OCI-LY3 (cell line): ENCODE measurements around the gene DDX60.

ENCODE experiments used
- H2AFZ ChIP-seq: fragments of 200-600, 300-600 bp; shearing (Covaris generic); 2 replicates; pipeline ENCODE4 v1.6.0; 2014; ENCODE audit warnings: antibody characterized with exemption, low read depth, low read length
- H3K27ac ChIP-seq: fragments of 200-600, 300-600 bp; sonication (generic); 2 replicates; pipeline ENCODE4 v1.5.1; 2014; ENCODE audit warnings: mild to moderate bottlenecking, low read length, moderate library complexity, mixed read lengths
- H3K27me3 ChIP-seq: fragments of 200-600, 300-600 bp; sonication (generic); 2 replicates; pipeline ENCODE4 v1.6.1; 2014; ENCODE audit warnings: low read depth, low read length, mixed read lengths
- H3K36me3 ChIP-seq: fragments of 200-600, 300-600 bp; sonication (generic); replicated peaks from 2 replicates; pipeline ENCODE3; 2014; ENCODE audit warnings: low read depth, low read length, mixed read lengths
- H3K4me1 ChIP-seq: fragments of 300-600, 200-600 bp; sonication (generic); 2 replicates; pipeline ENCODE4 v1.6.1; 2014; ENCODE audit warnings: low read length, mixed read lengths
- H3K4me2 ChIP-seq: fragments of 200-600, 300-600 bp; sonication (generic); 2 replicates; pipeline ENCODE4 v1.6.1; 2014; ENCODE audit warnings: low read length, mixed read lengths
- H3K4me3 ChIP-seq: fragments of 300-600, 200-600 bp; sonication (generic); 2 replicates; pipeline ENCODE4 v1.5.1; 2014; ENCODE audit warnings: antibody characterized with exemption, mild to moderate bottlenecking, low read length, moderate library complexity
- H3K79me2 ChIP-seq: fragments of 300-600, 200-600 bp; shearing (Covaris generic); 2 replicates; pipeline ENCODE4 v1.6.1; 2014; ENCODE audit warnings: mild to moderate bottlenecking, low read length, mixed read lengths
- H3K9ac ChIP-seq: fragments of 300-600, 200-600 bp; shearing (Covaris generic); 2 replicates; pipeline ENCODE4 v1.6.0; 2014; ENCODE audit warnings: mild to moderate bottlenecking, low read length, moderate library complexity
- H3K9me3 ChIP-seq: fragments of 200-600, 300-600 bp; shearing (Covaris generic); 2 replicates; pipeline ENCODE4 v1.6.1; 2014; ENCODE audit warnings: low read length, mixed read lengths; ENCODE audit not compliant: insufficient read depth
- H4K20me1 ChIP-seq: fragments of 200-600, 300-600 bp; sonication (generic); 2 replicates; pipeline ENCODE4 v1.6.1; 2016; ENCODE audit warnings: low read length, mixed read lengths; ENCODE audit not compliant: insufficient read depth
- CTCF ChIP-seq: fragments of 200-600, 300-600 bp; sonication (generic); IDR thresholded peaks from 2 replicates; pipeline ENCODE4 v1.5.1; 2014; ENCODE audit warnings: antibody characterized with exemption, low read length, low read depth
- EZH2phosphoT487 ChIP-seq: fragments of 200-600 bp; shearing (Covaris generic); IDR thresholded peaks from 2 replicates; pipeline ENCODE4 v1.6.1; 2018; ENCODE audit warnings: antibody characterized with exemption, mixed run types, low read depth

Gene DDX60

GRCh38 chr4:168269896-168270295 lies 48.7 kb downstream of the DDX60 start:
- no peaks in the 10 kb centered on the region for H3K27me3 ChIP-seq
- no peak overlapping the region for H3K4me2 ChIP-seq
- TF ChIP-seq EZH2phosphoT487, result no peak
- TF ChIP-seq CTCF, result no peak
- no peak overlapping the region for H3K4me3 ChIP-seq
- no peaks in the 10 kb centered on the region for H3K79me2 ChIP-seq
- H4K20me1 ChIP-seq, result no peaks in the 10 kb centered on the region
- H3K36me3 ChIP-seq, result no peaks in the 10 kb centered on the region
- H3K9ac ChIP-seq, result no peak overlapping the region
- H2AFZ ChIP-seq, result no peak overlapping the region
- no peaks in the 10 kb centered on the region for H3K4me1 ChIP-seq
- no peaks in the 10 kb centered on the region for H3K9me3 ChIP-seq
- no peak overlapping the region for H3K27ac ChIP-seq

GRCh38 chr4:168265327-168265726 lies 53.2 kb downstream of the DDX60 start:
- H3K4me2 ChIP-seq, result no peak overlapping the region
- H4K20me1 ChIP-seq, result no peaks in the 10 kb centered on the region
- H3K36me3 ChIP-seq, result no peaks in the 10 kb centered on the region
- TF ChIP-seq EZH2phosphoT487, result no peak
- TF ChIP-seq CTCF, result no peak
- H3K9me3 ChIP-seq, result no peaks in the 10 kb centered on the region
- no peak overlapping the region for H2AFZ ChIP-seq
- no peak overlapping the region for H3K4me3 ChIP-seq
- no peak overlapping the region for H3K27ac ChIP-seq
- H3K9ac ChIP-seq, result no peak overlapping the region
- no peaks in the 10 kb centered on the region for H3K4me1 ChIP-seq
- no peaks in the 10 kb centered on the region for H3K79me2 ChIP-seq
- H3K27me3 ChIP-seq, result no peaks in the 10 kb centered on the region

- Histone ChIP-seq H3K36me3 (no peaks in the 10 kb centered on the region), H3K79me2 (no peaks in the 10 kb centered on the region), H3K27ac (no peak overlapping the region), H2AFZ (no peak overlapping the region), H4K20me1 (no peaks in the 10 kb centered on the region), H3K4me1 (no peaks in the 10 kb centered on the region), H3K4me2 (no peak overlapping the region), H3K9me3 (no peaks in the 10 kb centered on the region), H3K9ac (no peak overlapping the region), H3K4me3 (no peak overlapping the region), H3K27me3 (no peaks in the 10 kb centered on the region)
- TF ChIP-seq EZH2phosphoT487 (no peak), CTCF (no peak)
These were observed 53.6 kb downstream of the DDX60 start for GRCh38 chr4:168264903-168265302.

GRCh38 chr4:168263039-168263438 lies 55.5 kb downstream of the DDX60 start:
- H3K36me3 ChIP-seq, result no peaks in the 10 kb centered on the region
- H3K27ac ChIP-seq, result no peak overlapping the region
- H3K27me3 ChIP-seq, result no peaks in the 10 kb centered on the region
- H3K9me3 ChIP-seq, result no peaks in the 10 kb centered on the region
- H3K9ac ChIP-seq, result no peak overlapping the region
- TF ChIP-seq EZH2phosphoT487 (no peak), CTCF (no peak)
- H3K79me2 ChIP-seq, result no peaks in the 10 kb centered on the region
- H3K4me1 ChIP-seq, result no peaks in the 10 kb centered on the region
- H3K4me3 ChIP-seq, result no peak overlapping the region
- H4K20me1 ChIP-seq, result no peaks in the 10 kb centered on the region
- no peak overlapping the region for H2AFZ ChIP-seq
- H3K4me2 ChIP-seq, result no peak overlapping the region
